Caco-2 (cell line): ENCODE data around the gene TMEM235. TPM values are rescaled to one million over a fixed set of nuclear protein-coding genes. Genes with fewer than 3 reads are reported as not detected.

ENCODE experiments used
- BruUV-seq: library from RNA; stranded (reverse); fragments of 400-500 nt; replicated peaks from 2 replicates; lab custom pipeline; 2021; lab: Mats Ljungman, UMichigan
- CTCF ChIA-PET: fragments of 300-600 bp; sonication (Branson Sonifier 250); formaldehyde crosslinking; loops from one replicate; lab custom pipeline; 2022; ENCODE audit warnings: antibody characterized with exemption; lab: Charles Lee
- POLR2A ChIA-PET: fragments of 300-600 bp; sonication (Branson Sonifier 250); formaldehyde crosslinking; loops from one replicate; lab custom pipeline; 2022; ENCODE audit warnings: antibody characterized with exemption; lab: Charles Lee
- DNase-seq, 2 experiments: peaks; one replicate each; pipeline versions ENCODE4 v3.0.0 to v3.0.0-alpha.2; 2020 to 2022
- H3K27me3 ChIP-seq: replicated peaks from 2 replicates; pipeline ENCODE4 v1.6.0; 2011; ENCODE audit warnings: low read length; ENCODE audit not compliant: control insufficient read depth, insufficient read depth
- H3K36me3 ChIP-seq: 2 replicates; pipeline ENCODE4 v1.5.1; 2011; ENCODE audit warnings: low read length; ENCODE audit not compliant: control insufficient read depth, insufficient read depth
- H3K4me1 ChIP-seq: fragments of 250-450 bp; sonication (Bioruptor Pico); 2 replicates; pipeline ENCODE4 v1.5.1; 2020; ENCODE audit warnings: mild to moderate bottlenecking
- H3K4me3 ChIP-seq: 2 replicates; pipeline ENCODE4 v1.5.1; 2011; ENCODE audit warnings: low read depth, mild to moderate bottlenecking, control low read depth, low read length
- H3K9me3 ChIP-seq: fragments of 250-450 bp; sonication (Bioruptor Pico); 2 replicates; pipeline ENCODE4 v1.5.1; 2020; ENCODE audit warnings: mild to moderate bottlenecking, moderate library complexity
- H3K27ac Mint-ChIP-seq: one replicate; pipeline ENCODE4 v1.8.0; 2022; ENCODE audit warnings: mixed read lengths; ENCODE audit not compliant: unreplicated experiment
- H3K27me3 Mint-ChIP-seq: one replicate; pipeline ENCODE4 v1.8.0; 2022; ENCODE audit warnings: mixed read lengths; ENCODE audit not compliant: insufficient read depth, unreplicated experiment
- H3K36me3 Mint-ChIP-seq: one replicate; pipeline ENCODE4 v1.8.0; 2022; ENCODE audit warnings: mild to moderate bottlenecking, mixed read lengths; ENCODE audit not compliant: insufficient read depth, unreplicated experiment
- H3K4me1 Mint-ChIP-seq: one replicate; pipeline ENCODE4 v1.8.0; 2022; ENCODE audit warnings: low read depth, mixed read lengths; ENCODE audit not compliant: unreplicated experiment
- H3K4me3 Mint-ChIP-seq: one replicate; pipeline ENCODE4 v1.8.0; 2022; ENCODE audit warnings: mild to moderate bottlenecking, moderate library complexity, mixed read lengths; ENCODE audit not compliant: unreplicated experiment
- H3K9me3 Mint-ChIP-seq: one replicate; pipeline ENCODE4 v1.8.0; 2022; ENCODE audit warnings: mixed read lengths; ENCODE audit not compliant: unreplicated experiment
- intact Hi-C: fragments of 100-400 bp; cut with micrococcal nuclease; formaldehyde crosslinking; loops from one replicate; pipeline ENCODE4 v1.10.0; 2022; ENCODE audit not compliant: unreplicated experiment
- total RNA-seq: library from RNA; stranded (reverse); gene quantifications from 2 replicates; pipeline ENCODE4 v1.2.3, GENCODE V29; 2022
- TF ChIP-seq, protein P1 (sequence below), 2 experiments: fragments of 200-600 bp in 1 of 2; IDR thresholded peaks; 1 replicate in 1 of 2; 2 replicates in 1 of 2; pipeline versions ENCODE4 v1.5.1 to v1.8.0; 2011 to 2022; ENCODE audit warnings: antibody characterized with exemption in 1 of 2, control low read depth in 1 of 2, inconsistent platforms in 1 of 2, low read depth in 1 of 2, low read length in 1 of 2, mild to moderate bottlenecking in 1 of 2, moderate library complexity in 1 of 2; ENCODE audit not compliant: insufficient read depth in 1 of 2, severe bottlenecking in 1 of 2, unreplicated experiment in 1 of 2

The TMEM235 gene
- total RNA-seq, 1 experiment from 2014 or later = not detected

DNA sequence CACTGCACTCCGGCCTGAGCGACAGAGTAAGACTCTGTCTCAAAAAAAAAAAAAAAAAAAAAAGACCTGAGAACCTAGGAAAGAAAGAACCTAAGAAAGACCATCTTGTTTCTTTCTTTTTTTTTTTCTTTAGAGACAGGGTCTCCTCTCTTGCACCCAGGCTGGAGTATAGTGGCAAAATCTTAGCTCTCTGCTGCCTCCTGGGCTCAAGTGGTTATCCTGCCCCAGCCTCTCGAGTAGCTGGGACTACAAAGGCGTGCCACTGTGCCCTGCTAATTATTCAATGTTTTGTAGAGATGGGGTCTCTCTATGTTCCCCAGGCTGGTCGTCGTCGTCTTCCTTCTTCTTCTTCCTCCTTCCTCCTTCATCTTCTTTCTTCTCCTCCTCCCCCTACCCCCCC lies 25.1 kb upstream of the TMEM235 start:
- Histone ChIP-seq H3K9me3 (no peaks in the 10 kb centered on the region), H3K27me3 (no peaks in the 10 kb centered on the region), H3K36me3 (no peaks in the 10 kb centered on the region; the same call in 1 of the 2 replicates), H3K4me1 (no peaks in the 10 kb centered on the region), H3K4me3 (no peak overlapping the region)
- DNase-seq = no peak
- CTCF ChIA-PET = interaction anchor here (0.7 to 1.7 kb wide), 4 partner anchors 20 to 140 kb away, joined by 4 to 5 read pairs (median 4); partner anchors contain the start of gene TK1
- Mint-ChIP-seq H3K4me1 (no peaks in the 10 kb centered on the region), H3K9me3 (no peaks in the 10 kb centered on the region), H3K27me3 (no peaks in the 10 kb centered on the region), H3K27ac (no peak overlapping the region), H3K4me3 (no peak overlapping the region), H3K36me3 (peaks cover 6% of the 10 kb centered on the region)
- no TSS peak for BruUV-seq
- TF ChIP-seq, protein P1, sequence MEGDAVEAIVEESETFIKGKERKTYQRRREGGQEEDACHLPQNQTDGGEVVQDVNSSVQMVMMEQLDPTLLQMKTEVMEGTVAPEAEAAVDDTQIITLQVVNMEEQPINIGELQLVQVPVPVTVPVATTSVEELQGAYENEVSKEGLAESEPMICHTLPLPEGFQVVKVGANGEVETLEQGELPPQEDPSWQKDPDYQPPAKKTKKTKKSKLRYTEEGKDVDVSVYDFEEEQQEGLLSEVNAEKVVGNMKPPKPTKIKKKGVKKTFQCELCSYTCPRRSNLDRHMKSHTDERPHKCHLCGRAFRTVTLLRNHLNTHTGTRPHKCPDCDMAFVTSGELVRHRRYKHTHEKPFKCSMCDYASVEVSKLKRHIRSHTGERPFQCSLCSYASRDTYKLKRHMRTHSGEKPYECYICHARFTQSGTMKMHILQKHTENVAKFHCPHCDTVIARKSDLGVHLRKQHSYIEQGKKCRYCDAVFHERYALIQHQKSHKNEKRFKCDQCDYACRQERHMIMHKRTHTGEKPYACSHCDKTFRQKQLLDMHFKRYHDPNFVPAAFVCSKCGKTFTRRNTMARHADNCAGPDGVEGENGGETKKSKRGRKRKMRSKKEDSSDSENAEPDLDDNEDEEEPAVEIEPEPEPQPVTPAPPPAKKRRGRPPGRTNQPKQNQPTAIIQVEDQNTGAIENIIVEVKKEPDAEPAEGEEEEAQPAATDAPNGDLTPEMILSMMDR (IDR thresholded peaks at IDR 0.05; ENCODE audit: insufficient read depth in 1 of 2, low read depth in 1 of 2, low read length in 1 of 2, severe bottlenecking in 1 of 2, unreplicated experiment in 1 of 2) = no peak
- intact Hi-C loops = no loop called here
- POLR2A ChIA-PET = no interaction called here

GRCh38 chr17:78208486-78208885 lies 22.9 kb upstream of the TMEM235 start:
- H3K36me3 Mint-ChIP-seq = peaks cover 6% of the 10 kb centered on the region
- DNase-seq = no peak
- intact Hi-C loops = no loop called here
- BruUV-seq = no TSS peak
- H3K4me1 Mint-ChIP-seq = no peaks in the 10 kb centered on the region
- ChIA-PET POLR2A (interaction anchor here (0.5 kb wide), 1 partner anchor 108 kb away, joined by 8 read pairs; no protein-coding TSS in a partner anchor), CTCF (no interaction called here)
- H3K36me3 ChIP-seq = no peaks in the 10 kb centered on the region; the same call in none of the 2 replicates
- H3K4me3 ChIP-seq = no peak overlapping the region
- H3K27me3 Mint-ChIP-seq = no peaks in the 10 kb centered on the region
- TF ChIP-seq, protein P1 (IDR thresholded peaks at IDR 0.05; ENCODE audit: insufficient read depth in 1 of 2, low read depth in 1 of 2, low read length in 1 of 2, severe bottlenecking in 1 of 2, unreplicated experiment in 1 of 2) = no peak
- H3K9me3 ChIP-seq = no peaks in the 10 kb centered on the region
- no peak overlapping the region for H3K4me3 Mint-ChIP-seq
- no peaks in the 10 kb centered on the region for H3K9me3 Mint-ChIP-seq
- no peak overlapping the region for H3K27ac Mint-ChIP-seq
- no peaks in the 10 kb centered on the region for H3K27me3 ChIP-seq
- H3K4me1 ChIP-seq = no peaks in the 10 kb centered on the region

DNA sequence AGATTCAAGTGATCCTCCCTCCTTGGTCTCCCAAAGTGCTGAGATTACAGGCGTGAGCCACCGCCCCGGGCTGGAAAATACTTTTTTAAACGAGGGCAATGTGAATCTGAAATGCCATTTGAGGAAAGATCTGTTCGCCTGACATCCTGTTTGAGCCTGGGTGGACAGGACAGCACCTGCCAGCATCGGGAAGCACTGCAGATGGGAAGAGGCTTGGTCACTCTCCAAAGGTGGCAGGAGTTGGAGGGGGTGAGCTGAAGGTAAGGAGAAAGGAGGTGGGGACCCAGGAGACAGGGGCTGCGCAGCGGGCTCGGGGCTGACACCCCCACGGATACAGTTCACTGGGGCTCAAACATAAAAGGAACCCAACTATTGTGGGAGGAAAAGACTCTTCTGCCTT lies 21.3 kb upstream of the TMEM235 start:
- TF ChIP-seq, protein P1 (IDR thresholded peaks at IDR 0.05; ENCODE audit: insufficient read depth in 1 of 2, low read depth in 1 of 2, low read length in 1 of 2, severe bottlenecking in 1 of 2, unreplicated experiment in 1 of 2) = no peak
- Mint-ChIP-seq H3K9me3 (no peaks in the 10 kb centered on the region), H3K4me3 (no peak overlapping the region), H3K4me1 (no peaks in the 10 kb centered on the region), H3K27me3 (no peaks in the 10 kb centered on the region), H3K27ac (no peak overlapping the region), H3K36me3 (peaks cover 12% of the 10 kb centered on the region)
- DNase-seq = no peak
- ChIA-PET CTCF (no interaction called here), POLR2A (no interaction called here)
- Histone ChIP-seq H3K36me3 (no peaks in the 10 kb centered on the region; the same call in none of the 2 replicates), H3K4me1 (no peaks in the 10 kb centered on the region), H3K27me3 (no peaks in the 10 kb centered on the region), H3K9me3 (no peaks in the 10 kb centered on the region), H3K4me3 (no peak overlapping the region)
- BruUV-seq = no TSS peak
- intact Hi-C loops = no loop called here
